ENCODE measurements around the gene WDR93.
A peak's percentile ranks its signal among the peaks of the same experiment; 100 is the strongest.

The WDR93 gene

GRCh38 chr15:89690276-89691218 lies at the start of gene WDR93, which contains the start of gene PEX11A:
TSS of gene WDR93 (plus strand) at chr15:89690811. CDS start at chr15:89701747, 10,936 bp downstream.
TSS of gene PEX11A (minus strand) at chr15:89690754. CDS start at chr15:89690632, 122 bp downstream.
- peak; percentile 53 for DNase-seq

- no peak for DNase-seq
Observed at GRCh38 chr15:89641053-89641452, 49.6 kb upstream of the WDR93 start.

- no peak for DNase-seq
Observed at GRCh38 chr15:89642106-89642505, 48.5 kb upstream of the WDR93 start.

GRCh38 chr15:89645680-89646079 lies 44.9 kb upstream of the WDR93 start:
- DNase-seq = no peak

- no peak for DNase-seq
Observed at GRCh38 chr15:89646416-89647141, 44.0 kb upstream of the WDR93 start.

- peak; percentile 36 for DNase-seq
Observed at GRCh38 chr15:89647191-89647851, 43.3 kb upstream of the WDR93 start.

GRCh38 chr15:89648106-89649012 lies 42.3 kb upstream of the WDR93 start:
- DNase-seq = no peak

- DNase-seq = no peak
Observed at GRCh38 chr15:89649013-89649625, 41.5 kb upstream of the WDR93 start.

- DNase-seq = no peak
Observed at GRCh38 chr15:89649716-89650115, 40.9 kb upstream of the WDR93 start.

GRCh38 chr15:89652131-89652530 lies 38.5 kb upstream of the WDR93 start:
- no peak for DNase-seq

GRCh38 chr15:89652666-89653065 lies 37.9 kb upstream of the WDR93 start:
- no peak for DNase-seq

- no peak for DNase-seq
Observed at GRCh38 chr15:89653578-89653977, 37.0 kb upstream of the WDR93 start.

- DNase-seq = no peak
Observed at GRCh38 chr15:89654301-89654761, 36.3 kb upstream of the WDR93 start.

- DNase-seq = no peak
Observed at GRCh38 chr15:89654847-89655805, 35.5 kb upstream of the WDR93 start, which contains the start of gene KIF7. TSS of gene KIF7 (minus strand) at chr15:89655467. CDS start at chr15:89652930, 2,537 bp downstream.

GRCh38 chr15:89656116-89656815 lies 34.3 kb upstream of the WDR93 start:
- no peak for DNase-seq

- no peak for DNase-seq
Observed at GRCh38 chr15:89657686-89658200, 32.9 kb upstream of the WDR93 start.

- no peak for DNase-seq
Observed at GRCh38 chr15:89659295-89659694, 31.3 kb upstream of the WDR93 start.

GRCh38 chr15:89660556-89660955 lies 30.1 kb upstream of the WDR93 start:
- DNase-seq = no peak

- no peak for DNase-seq
Observed at GRCh38 chr15:89662893-89663626, 27.6 kb upstream of the WDR93 start.

Measured in NCI-H1092 (cell line).